ENCODE measurements around the gene CISD1.

The CISD1 gene

GRCh38 chr10:58237014-58237834 is 31.7 kb upstream of the CISD1 start:
- TF ChIP-seq FOXP2 (optimal IDR thresholded peaks at IDR 0.05; ENCODE audit: borderline replicate concordance, extremely low read depth, extremely low read length, insufficient read depth): no peak
- TF ChIP-seq POLR2AphosphoS5 (IDR thresholded peaks at IDR 0.05; ENCODE audit: low read depth, low read length): no peak
- no peak for TF ChIP-seq SIN3A (IDR thresholded peaks at IDR 0.05; ENCODE audit: borderline replicate concordance, insufficient read depth, low read length)
- no peak for TF ChIP-seq TAF1 (IDR thresholded peaks at IDR 0.05; ENCODE audit: borderline replicate concordance, insufficient read depth, low read length)
- TF ChIP-seq REST (IDR thresholded peaks at IDR 0.05; ENCODE audit: insufficient read depth in 1 of 2, low read depth in 2 of 2, low read length in 2 of 2): no peak

GRCh38 chr10:58239561-58240169 is 29.3 kb upstream of the CISD1 start:
- TF ChIP-seq REST (IDR thresholded peaks at IDR 0.05; ENCODE audit: insufficient read depth in 1 of 2, low read depth in 2 of 2, low read length in 2 of 2) (no peak), POLR2AphosphoS5 (IDR thresholded peaks at IDR 0.05; ENCODE audit: low read depth, low read length) (no peak), FOXP2 (optimal IDR thresholded peaks at IDR 0.05; ENCODE audit: borderline replicate concordance, extremely low read depth, extremely low read length, insufficient read depth) (no peak)

- no peak for TF ChIP-seq SIN3A (IDR thresholded peaks at IDR 0.05; ENCODE audit: borderline replicate concordance, insufficient read depth, low read length)
- no peak for TF ChIP-seq TAF1 (IDR thresholded peaks at IDR 0.05; ENCODE audit: borderline replicate concordance, insufficient read depth, low read length)
- TF ChIP-seq REST (IDR thresholded peaks at IDR 0.05; ENCODE audit: insufficient read depth in 1 of 2, low read depth in 2 of 2, low read length in 2 of 2): no peak
- no peak for TF ChIP-seq FOXP2 (optimal IDR thresholded peaks at IDR 0.05; ENCODE audit: borderline replicate concordance, extremely low read depth, extremely low read length, insufficient read depth)
- TF ChIP-seq POLR2AphosphoS5 (IDR thresholded peaks at IDR 0.05; ENCODE audit: low read depth, low read length): no peak
These were observed 28.4 kb upstream of the CISD1 start for GRCh38 chr10:58240531-58240930.

GRCh38 chr10:58241346-58241745 is 27.6 kb upstream of the CISD1 start:
- TF ChIP-seq REST (IDR thresholded peaks at IDR 0.05; ENCODE audit: insufficient read depth in 1 of 2, low read depth in 2 of 2, low read length in 2 of 2) (no peak), POLR2AphosphoS5 (IDR thresholded peaks at IDR 0.05; ENCODE audit: low read depth, low read length) (no peak), TAF1 (IDR thresholded peaks at IDR 0.05; ENCODE audit: borderline replicate concordance, insufficient read depth, low read length) (no peak), SIN3A (IDR thresholded peaks at IDR 0.05; ENCODE audit: borderline replicate concordance, insufficient read depth, low read length) (no peak), FOXP2 (optimal IDR thresholded peaks at IDR 0.05; ENCODE audit: borderline replicate concordance, extremely low read depth, extremely low read length, insufficient read depth) (no peak)
